Epidermal melanocyte (primary cell): ENCODE data around the gene SETD3.

ENCODE experiments used
- DNase-seq: peaks from one replicate; pipeline ENCODE4 v3.0.0; 2011; ENCODE audit warnings: low spot score; ENCODE audit not compliant: insufficient read length

SETD3 gene

DNA sequence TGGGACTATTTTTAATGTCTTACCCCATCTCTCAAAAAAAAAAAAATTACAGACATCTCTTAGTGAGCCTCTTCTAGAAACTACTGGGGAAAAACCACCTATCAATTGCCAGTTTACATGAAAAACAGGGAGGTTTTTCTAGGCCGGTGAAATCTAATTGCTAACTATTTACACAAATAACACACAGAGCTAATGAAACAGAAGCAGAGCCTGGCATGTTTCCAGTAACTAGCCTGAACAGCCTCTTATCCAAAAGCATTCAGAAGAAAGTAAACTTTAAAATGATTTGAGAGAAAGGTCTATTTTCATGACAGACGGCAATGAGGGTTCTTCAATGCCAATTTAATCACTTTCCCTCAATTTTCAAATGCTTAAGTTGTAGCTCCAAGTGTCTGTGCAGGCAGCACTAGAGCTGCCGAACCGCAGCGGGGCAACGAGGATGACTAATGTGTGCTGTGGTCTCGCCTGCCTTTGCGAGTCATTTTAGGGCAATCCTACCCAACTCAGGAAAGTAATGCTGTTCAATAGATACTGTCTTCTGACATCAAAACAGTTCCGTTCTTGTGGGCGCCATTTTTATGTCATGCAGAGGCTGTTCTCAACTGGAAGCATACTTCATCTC lies 84.6 kb downstream of the SETD3 start:
- no peak for DNase-seq

DNA sequence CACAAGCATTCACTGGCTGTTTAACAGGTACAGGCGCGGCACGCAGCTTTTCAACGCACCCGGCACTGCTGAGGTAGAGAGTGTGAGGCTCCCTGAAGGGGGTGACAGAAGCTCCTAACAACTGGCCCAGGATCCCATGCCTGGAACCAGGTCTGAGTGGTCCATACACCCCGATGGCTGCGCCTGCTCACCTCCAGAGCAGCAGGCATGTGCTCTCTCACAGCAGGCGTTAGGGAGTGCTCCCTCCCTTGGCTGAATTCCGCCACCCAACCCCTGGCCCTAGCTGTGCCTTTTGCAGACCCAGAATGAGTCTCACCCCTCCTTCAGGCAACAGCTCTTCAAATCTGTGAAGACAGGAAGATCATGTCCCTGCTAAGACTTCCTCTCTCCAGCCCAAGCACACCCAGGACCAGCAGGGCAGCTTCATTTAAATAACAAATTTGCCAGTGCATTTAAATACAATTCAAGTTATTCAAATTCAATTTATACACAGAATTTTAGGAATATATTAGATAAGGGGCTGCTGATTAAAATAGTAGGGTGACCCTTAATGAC lies 86.0 kb downstream of the SETD3 start:
- no peak for DNase-seq

DNA sequence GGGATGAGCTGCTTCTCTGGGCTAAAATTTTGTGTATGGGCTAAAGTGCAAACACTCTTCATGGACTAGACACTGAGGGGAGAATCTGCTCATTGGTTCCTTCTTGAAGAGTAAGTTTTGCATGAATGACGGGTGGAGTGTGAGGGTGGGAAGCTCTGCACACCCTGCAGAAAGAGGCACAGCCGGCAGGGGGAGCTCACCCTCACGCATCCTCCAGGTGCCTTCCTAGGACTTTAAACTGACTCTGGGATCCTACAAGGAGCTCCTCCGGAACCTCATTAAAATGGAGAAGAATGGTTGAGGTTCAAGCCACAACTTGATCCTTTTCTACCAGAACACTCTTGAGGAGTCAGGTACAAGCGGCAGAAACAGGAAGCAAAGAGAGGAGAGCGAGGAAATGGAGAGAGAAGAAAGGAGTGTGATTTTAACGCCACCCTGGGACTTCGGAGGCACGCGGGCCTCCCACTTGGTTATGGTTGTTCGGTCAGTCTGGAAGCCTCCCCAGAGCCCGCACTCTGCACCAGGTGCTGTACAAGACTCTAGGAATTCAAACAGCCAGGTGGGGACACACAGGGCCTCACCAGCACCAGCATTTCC lies 87.5 kb downstream of the SETD3 start:
- no peak for DNase-seq

DNA sequence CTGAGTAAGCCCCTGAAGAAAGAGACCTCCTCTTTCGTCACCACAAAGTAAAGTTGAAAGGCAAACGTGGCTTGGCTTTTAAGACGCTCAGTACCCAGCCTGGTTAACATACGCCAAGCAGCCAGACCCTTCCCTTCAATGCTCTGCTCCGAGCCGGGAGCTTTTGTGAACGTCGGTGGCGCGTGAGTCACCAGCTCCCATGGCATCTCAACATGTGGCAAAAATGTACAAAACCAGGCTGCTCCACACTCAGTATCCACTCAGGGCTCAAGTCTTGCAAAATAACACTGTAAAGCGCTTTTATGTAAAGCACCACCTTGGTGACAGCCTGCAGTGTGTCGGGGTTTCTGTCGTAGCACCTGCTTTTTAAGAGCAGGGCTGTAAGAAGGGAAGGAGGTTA lies 89.0 kb downstream of the SETD3 start:
- no peak for DNase-seq

DNA sequence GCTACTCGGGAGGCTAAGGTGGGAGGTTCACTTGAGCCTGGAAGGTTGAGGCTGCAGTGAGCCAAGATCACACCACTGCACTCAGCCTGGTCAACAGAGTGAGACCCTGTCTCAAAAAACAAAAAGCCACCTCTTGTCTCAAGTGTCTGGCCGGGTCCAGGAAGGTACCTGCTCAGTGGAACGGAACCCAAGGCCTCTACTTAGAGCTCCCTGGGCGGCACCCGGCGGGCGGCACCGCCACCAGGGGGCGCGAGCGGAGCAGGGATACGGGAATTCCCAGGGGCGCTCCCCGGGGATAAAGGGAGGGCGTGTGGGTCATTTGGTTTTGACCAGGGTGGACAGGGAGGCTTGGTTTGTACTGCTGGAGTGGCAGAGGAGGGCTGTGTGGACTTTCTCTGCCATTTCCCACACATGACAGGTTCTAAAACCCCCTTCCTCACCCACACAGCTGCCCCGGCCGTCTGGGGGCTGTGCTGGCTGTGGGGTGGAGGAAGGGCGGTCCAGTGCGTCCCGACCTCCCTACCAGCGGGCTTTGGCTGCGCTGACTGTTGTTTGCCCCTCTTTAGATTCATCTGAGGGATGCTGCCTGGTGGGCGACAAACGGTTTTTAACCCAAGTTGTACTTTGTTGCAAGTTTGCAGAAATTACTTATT lies 91.4 kb downstream of the SETD3 start:
- no peak for DNase-seq

DNA sequence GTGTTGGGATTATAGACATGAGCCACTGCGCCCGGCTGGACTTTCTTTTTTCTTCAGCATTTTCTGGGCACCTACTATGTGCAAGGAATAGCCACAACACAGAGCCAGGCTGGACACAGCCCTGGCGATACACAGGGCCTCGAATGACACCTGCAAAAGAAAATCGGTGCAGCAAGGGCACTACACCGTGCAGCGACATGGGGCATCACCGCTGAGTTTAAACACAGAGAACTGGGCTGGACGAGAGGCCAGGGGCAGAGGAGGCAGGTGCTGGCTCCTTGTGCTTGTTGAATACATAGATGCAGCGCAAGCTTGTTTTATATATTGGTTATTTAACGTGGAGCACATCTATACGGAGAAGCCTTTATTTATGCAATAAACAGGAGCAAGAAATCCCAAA lies 92.4 kb downstream of the SETD3 start:
- no peak for DNase-seq

DNA sequence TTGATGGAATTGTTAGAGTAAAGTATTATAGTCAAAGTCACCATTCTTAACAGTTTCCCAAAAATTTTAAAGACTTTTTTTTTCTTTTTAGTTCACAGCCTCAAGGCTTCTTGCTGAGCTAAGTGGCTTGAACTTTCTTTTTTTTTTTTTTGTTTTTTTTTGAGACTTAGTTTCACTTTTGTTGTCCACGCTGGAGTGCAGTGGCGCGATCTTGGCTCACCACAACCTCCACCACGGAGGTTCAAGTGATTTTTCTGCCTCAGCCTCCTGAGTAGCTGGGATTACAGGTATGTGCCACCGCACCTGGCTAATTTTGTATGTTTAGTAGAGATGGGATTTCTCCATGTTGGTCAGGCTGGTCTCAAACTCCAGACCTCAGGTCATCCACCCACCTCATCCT lies 92.8 kb downstream of the SETD3 start:
- no peak for DNase-seq

DNA sequence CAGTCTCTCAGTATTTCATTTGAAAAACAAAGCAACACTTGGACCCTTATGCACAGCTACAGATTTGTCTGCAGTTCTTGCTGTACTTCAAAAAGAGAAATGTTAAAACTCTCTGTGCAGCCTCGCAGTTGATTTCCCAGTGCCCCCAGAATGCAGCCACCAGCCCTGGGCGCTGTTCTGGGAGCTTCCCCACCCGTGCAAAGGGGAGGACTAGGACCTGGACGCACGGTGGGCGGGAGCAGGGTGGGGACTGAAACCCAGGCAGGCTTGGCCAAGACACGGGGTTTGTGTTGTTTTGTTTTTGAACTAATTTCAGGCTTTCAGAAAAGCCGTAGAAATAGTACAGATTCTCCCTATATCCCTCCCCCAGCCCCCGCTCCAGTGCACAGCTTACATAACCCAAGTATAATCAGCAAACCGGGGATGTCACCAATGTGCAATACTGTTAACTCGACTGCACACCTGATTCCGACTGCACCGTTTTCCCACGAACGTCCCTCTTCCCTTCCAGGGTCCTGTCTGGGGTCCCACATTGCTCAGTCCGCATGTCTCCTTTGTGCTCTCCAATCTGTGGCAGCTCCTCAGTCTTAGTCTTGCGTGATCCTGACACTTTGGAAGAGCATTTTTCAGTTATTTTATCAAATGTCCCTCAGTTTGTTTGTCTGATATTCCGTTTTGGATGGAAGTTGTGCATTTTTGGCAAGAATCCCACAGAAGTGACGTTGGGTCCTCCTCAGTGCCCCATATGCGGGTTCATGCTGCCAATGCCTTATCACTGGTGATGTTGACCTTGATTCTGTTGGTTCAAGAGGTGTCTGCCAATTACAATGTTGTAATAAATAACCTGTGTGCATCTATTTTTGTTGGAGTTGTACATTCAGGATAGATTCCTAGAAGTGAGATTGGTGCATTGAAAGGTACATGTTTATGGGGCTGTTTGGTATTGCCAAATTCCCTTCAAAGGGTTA lies 95.9 kb downstream of the SETD3 start:
- DNase-seq: no peak

DNA sequence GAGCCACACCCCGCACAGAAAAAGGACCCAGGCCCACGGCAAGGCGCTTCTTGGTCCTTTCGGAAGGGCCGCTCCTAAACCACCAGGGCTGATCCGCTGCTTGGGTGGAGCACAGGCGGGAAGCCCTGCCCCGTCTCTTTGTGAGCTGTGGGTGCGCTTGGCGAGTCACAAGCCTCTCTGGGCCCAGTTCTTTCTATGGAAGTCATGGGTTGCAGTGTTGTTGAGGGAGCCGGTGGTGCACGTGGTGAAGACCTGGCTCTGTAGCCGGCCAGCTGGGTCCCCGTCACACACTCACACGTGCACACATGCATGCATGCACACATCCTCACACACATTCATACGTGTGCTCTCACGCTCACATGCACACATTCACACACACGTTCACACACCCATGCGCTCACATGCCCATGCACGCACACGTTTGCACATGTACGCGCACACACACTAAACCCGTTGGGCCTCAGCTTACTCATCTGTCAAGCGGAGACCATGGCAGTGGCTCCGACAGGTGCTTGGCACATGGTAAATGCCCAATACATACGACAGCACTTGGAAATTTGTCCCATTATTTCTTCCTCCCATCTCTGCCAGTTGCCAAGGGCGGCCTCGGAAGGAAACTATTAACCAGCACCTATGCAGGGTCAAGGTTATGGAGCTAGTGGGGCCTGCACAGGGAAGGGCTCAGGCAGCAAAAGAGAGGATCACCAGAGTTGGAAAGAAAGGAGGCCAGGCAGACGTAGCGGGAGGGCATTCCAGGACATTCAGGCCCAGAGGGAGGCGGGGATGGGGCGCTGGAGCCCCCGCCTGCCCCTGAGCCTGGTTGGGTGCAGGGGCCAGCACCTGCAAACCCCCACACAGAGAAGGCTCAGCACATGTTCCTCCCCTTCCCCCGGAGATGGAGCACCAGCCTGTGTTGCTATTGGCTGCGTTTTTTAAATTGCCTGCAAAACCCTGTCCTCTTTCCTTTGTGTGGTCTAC lies 96.9 kb downstream of the SETD3 start:
- no peak for DNase-seq

DNA sequence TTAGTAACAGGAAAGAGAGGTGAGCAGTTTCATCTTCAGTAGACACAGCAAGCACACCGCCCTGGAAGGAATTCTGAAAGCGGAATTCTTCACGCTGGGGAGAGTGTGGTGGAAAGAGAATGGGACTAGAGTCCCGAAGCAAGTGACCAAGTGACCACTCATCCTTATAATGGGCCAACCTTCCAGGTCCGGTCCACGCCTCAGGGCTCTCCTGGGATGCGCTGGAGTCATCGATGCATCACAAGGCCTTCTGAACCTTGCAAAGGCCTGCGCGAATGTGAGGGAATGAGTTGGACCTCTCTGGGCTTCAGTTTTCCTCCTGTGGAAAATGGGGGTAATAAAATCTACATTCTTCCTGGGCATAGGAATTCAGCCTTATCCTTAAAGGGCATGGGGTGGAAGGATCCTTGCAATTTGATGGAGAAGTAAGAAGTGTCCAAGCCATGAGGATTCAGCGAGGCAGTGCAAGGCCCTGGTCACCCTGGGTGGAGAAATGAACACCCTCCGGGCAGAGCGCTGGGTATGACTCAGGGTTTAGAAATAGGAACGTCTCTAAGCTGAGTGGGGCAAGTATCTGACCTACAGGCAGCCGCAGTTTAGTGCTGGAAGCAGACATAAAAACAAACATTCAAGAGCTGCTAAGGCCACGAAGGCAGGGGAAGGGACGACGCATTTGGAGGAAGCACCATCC lies 97.7 kb downstream of the SETD3 start:
- no peak for DNase-seq

DNA sequence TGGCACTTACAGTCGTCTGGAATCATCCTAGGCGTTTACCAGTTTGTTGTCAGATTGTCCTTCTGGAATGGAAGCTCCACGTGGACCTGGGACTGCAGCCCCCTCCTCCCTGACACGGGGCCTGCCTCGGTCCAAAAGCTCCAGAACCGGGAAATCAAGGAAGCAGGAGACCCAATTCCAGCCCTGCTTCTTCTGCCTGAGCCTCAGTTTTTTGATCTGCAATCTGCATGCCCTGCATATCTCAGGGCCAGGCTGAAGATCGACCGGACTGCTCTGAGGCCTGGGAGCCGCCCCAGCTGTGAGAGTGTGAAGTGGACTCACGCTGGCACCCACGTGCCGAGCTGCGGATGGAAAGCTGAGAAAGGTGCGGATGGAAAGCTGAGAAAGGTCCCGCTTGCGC lies 98.6 kb downstream of the SETD3 start:
- DNase-seq: no peak

DNA sequence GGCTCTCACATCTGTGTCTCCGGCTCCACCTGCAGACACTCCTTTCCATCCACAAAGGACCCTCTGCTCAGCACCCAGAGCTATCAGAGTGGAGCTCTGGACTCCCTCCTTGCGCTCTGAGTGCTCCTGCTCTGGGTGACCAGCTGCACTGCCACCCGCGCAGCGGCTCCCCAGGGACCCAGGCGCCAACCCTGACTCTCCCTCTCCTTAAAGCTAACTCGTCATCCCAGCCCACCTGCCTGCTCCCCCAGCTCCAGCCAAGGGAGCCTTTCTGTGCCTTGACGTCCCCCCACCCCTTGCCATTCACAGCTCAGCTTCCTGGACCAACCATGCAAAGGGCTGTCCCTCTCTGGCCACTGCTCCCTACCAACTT lies 99.0 kb downstream of the SETD3 start:
- DNase-seq: no peak

DNA sequence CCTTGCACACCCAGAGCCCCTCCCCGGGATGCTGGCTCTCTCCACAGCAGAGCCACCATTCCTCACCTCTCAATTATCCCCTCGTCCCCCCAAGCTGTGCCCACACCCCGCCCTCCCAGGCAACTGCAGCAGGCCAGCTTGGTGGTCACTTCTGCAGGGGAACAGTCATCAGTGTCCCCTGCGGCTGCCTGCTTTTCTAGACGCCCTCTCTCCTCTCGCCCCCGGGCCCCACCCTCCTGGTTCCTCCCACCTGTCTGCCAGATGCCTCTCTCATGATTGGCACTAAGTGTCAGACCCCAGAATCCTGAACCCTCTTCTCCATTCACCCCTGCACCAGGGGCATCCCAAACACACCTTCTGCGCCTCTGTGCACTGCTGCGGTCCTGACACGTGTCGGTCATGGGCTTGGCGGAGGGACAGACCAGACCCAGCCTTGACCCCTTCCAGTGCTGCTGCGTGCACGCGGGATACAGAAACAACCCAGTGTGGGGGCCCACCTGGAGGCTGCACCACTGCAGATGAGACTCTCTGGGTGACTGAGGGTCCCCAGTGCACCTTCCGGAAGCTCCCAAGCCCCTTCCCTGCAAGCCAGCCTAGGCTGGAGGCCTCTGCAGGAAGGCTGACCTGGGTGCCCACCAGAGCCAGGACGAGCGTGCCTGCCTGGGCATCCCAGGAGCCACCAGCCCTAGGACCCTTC lies 99.5 kb downstream of the SETD3 start:
- no peak for DNase-seq

DNA sequence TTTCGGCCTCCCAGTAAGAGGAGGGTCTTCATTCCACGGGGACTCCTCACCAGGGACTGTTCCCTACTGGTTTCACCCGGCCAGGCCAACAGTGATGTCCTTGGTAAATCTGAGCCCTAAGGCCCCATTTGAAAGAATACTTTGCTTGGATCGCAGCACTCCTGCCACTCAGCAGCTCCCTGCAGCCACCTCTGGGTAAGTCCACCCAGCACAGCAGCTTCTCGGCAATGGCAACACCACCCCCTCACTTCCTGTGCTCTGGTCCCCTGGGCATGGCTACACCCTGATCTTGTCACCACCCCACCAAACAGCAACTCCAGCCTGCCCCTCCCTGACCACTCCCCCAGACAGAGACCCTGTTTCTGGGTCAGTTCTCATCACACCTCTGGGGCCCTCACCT lies 100.3 kb downstream of the SETD3 start:
- no peak for DNase-seq

DNA sequence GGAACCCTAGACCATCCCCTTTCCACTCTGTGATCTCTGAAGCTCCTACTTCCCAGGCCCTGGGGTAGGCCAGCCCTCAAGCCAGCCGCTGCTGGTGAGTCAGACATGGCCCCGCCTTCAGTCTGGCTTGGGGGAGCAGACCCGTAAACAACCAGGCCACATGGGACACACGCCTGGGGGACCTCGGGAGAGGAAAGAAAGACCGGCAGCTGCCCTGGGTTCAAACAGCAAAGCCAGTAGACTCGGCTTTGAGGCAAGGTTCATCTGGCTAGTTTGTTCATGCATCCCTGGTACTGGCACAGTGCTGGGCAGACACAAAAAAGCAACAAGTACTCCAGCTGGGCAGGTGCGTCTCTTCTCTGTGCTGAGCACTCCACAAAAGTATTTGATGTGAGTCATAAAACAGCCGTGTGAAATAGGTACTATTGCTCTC lies 101.9 kb downstream of the SETD3 start:
- no peak for DNase-seq

DNA sequence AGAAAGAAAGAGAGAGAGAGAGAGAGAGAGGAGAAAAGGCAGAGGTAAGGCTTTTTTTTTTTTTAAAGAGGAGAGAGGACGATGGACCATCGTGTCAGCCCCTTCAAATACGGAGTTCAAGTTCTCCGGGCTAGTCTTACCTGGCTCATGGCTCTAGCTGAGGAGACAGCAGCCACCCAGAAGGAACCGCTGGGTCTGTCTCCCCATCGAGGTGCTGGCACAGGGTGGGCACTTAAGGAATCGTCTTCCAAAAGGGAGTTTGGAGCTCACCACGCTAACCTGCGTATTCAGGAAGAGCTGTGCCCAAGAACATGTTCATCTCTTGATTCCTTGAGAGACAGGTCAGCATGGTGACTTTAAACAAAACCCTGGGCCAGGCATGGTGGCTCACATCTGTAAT lies 102.7 kb downstream of the SETD3 start:
- no peak for DNase-seq

DNA sequence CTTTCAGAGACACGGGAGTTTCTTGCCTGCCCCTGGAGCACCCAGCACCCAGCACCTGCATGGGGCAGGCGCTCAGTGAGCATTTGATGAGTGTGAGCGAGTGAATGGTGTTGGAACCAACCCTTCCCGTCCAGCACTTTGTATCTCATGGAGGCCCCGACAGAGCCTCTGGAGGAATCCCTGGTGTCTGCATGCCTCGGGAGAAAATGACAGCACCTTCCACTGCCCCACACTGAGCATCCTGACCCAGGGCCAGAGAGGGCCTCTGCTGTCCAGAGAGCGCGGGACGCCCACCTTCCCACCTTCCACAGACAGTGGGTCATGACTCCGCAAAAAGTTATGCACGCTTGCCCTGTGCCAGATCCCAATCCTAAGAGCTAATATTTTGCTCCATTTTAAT lies 105.7 kb downstream of the SETD3 start:
- DNase-seq: no peak

DNA sequence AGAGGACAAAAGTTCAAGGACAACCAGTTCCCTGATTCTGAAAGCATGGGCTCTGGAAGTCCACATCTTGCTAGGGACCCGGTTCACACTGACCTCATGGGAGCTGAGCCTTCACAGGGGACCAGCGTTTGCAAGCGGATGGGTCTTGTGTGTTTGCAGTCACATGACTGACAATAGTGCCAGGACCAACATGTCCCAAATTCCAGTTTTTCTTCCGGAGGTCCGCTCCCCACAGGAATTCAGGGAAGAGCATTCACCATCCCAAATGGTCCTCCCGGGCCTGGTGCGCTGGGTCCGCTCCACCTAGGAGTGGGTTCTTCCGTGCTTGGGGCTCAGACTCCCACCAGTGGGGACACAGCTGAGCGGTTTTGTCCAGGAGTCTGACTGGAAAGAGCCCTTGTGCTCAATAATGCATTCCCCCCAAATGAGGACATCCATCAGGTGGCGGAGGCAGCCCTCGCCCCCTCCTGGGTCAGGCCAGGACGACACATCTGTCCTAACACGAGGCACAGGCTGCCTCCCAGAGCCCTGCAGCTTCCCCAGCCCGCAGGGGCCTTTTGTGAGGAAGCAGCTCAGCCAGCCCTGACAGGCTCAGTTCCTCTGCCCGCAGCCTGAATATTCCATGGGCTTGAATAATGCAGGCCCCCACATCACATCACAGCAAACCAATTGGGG lies 116.9 kb downstream of the SETD3 start:
- DNase-seq: no peak

DNA sequence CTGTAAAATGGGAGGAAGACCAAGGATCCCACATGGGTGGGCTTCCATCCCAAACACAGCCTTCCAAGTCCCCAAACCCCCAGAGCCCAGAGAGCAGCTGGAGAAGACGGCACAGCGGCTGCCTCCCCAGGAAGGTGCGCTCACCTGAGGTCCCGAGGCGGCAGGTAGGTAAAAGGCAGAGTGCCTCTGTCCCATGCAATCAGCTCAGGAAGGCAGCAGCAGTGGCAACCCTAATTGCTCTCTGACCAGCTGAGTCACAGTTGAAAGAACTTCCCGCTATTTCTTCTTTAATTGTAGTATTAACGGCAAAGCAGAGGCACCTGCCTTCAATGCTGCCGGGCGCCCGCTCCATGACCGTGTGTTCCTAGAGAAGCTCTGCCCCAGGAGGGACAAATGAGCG lies 117.6 kb downstream of the SETD3 start:
- no peak for DNase-seq
